Measurements from ENCODE around the gene RXFP3. TPM values are rescaled to one million over a fixed set of nuclear protein-coding genes. Genes with fewer than 3 reads are reported as not detected.

The RXFP3 gene
- polyA plus RNA-seq, 2 donors = not detected

Other genes starting within 250 kb of the RXFP3 start
- gene ADAMTS12, start 44.4 kb upstream of the RXFP3 start, polyA plus RNA-seq = under 1 TPM; 0.06 to 0.20 TPM
- gene SLC45A2, start 48.3 kb downstream of the RXFP3 start, polyA plus RNA-seq = not detected
- 10 to 100 TPM; 14.4 to 19.9 TPM for gene AMACR, start 71.7 kb downstream of the RXFP3 start, polyA plus RNA-seq
- gene C1QTNF3, start 106.8 kb downstream of the RXFP3 start, polyA plus RNA-seq = 1 to 10 TPM; 1.2 to 5.0 TPM

Measured in esophagus (tissue), 2 donors.